Measurements from ENCODE around the gene MANSC1. TPM values are rescaled to one million over a fixed set of nuclear protein-coding genes. Genes with fewer than 3 reads are reported as not detected.

MANSC1 gene
- polyA plus RNA-seq, 1 donor (not counting 4 experiments of a cell fraction or from before 2014, with no cell fraction given), result 1.6 TPM

DNA sequence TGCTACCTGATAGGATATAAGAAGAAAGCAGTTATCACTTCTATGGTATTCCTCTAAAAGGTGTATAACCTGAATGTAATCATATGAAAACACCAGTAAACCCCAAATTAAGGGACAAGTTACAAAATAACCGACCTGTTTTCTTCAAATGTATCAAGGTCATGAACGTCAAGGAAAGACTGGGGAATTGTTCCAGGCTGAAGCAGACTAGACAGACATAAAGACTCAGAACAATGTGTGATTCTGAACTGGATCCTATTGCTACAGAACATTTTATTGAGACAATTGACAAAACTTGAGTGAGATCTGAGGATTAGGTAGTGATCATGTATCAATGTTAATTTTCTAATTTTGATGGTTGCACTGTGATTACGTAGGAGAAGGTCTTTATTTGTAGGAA is 67.8 kb downstream of the MANSC1 start:
- H3K27me3 ChIP-seq (ENCODE audit: control insufficient read depth, extremely low read depth, insufficient read depth, low read length), result no peaks in the 10 kb centered on the region
- peaks cover 9% of the 10 kb centered on the region for H3K4me1 ChIP-seq (ENCODE audit: control insufficient read depth, extremely low read depth, insufficient read depth, low read length)
- H4K20me1 ChIP-seq (ENCODE audit: control insufficient read depth, extremely low read depth, insufficient read depth, low read length), result no peaks in the 10 kb centered on the region
- no peak for DNase-seq (ENCODE audit: low read depth, low spot score)
- H3K36me3 ChIP-seq (ENCODE audit: control insufficient read depth in 2 of 2, extremely low read depth in 1 of 2, insufficient read depth in 2 of 2, low read length in 2 of 2), result no peaks in the 10 kb centered on the region
- TF ChIP-seq, protein P1, sequence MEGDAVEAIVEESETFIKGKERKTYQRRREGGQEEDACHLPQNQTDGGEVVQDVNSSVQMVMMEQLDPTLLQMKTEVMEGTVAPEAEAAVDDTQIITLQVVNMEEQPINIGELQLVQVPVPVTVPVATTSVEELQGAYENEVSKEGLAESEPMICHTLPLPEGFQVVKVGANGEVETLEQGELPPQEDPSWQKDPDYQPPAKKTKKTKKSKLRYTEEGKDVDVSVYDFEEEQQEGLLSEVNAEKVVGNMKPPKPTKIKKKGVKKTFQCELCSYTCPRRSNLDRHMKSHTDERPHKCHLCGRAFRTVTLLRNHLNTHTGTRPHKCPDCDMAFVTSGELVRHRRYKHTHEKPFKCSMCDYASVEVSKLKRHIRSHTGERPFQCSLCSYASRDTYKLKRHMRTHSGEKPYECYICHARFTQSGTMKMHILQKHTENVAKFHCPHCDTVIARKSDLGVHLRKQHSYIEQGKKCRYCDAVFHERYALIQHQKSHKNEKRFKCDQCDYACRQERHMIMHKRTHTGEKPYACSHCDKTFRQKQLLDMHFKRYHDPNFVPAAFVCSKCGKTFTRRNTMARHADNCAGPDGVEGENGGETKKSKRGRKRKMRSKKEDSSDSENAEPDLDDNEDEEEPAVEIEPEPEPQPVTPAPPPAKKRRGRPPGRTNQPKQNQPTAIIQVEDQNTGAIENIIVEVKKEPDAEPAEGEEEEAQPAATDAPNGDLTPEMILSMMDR (optimal IDR thresholded peaks at IDR 0.05 in 1 of 3, IDR thresholded peaks at IDR 0.05 in 1 of 3, conservative IDR thresholded peaks at IDR 0.05 in 1 of 3; ENCODE audit: extremely low read depth in 1 of 3, insufficient read depth in 2 of 3, low read length in 3 of 3), result no peak
- TF ChIP-seq EZH2 (IDR thresholded peaks at IDR 0.05; ENCODE audit: low read length), result no peak
- no peak overlapping the region for H3K4me3 ChIP-seq (ENCODE audit: control insufficient read depth in 2 of 3, extremely low read depth in 1 of 3, insufficient read depth in 2 of 3, low read depth in 1 of 3, low read length in 3 of 3)
- no peak overlapping the region for H3K4me2 ChIP-seq (ENCODE audit: control insufficient read depth, extremely low read depth, insufficient read depth, low read depth, low read length)
- H3K9me3 ChIP-seq (ENCODE audit: control insufficient read depth, low read depth, low read length), result no peaks in the 10 kb centered on the region
- peak; percentile 56 for FAIRE-seq
- dilution Hi-C loops (cut with MboI; ENCODE audit: extremely low pct_ligation_motif_present, low sequenced_read_pairs), result no loop called here
- no peak overlapping the region for H3K27ac ChIP-seq (ENCODE audit: control insufficient read depth, insufficient read depth, low read length)
- H3K79me2 ChIP-seq (ENCODE audit: control insufficient read depth, insufficient read depth, low read length), result no peaks in the 10 kb centered on the region
- no peak overlapping the region for H2AFZ ChIP-seq (ENCODE audit: control insufficient read depth, low read length)
- no peak overlapping the region for H3K9ac ChIP-seq (ENCODE audit: control insufficient read depth, extremely low read depth, insufficient read depth, low read length)
- no peaks in the 10 kb centered on the region for H3K9me1 ChIP-seq (ENCODE audit: control insufficient read depth, extremely low read depth, insufficient read depth, low read length)

DNA sequence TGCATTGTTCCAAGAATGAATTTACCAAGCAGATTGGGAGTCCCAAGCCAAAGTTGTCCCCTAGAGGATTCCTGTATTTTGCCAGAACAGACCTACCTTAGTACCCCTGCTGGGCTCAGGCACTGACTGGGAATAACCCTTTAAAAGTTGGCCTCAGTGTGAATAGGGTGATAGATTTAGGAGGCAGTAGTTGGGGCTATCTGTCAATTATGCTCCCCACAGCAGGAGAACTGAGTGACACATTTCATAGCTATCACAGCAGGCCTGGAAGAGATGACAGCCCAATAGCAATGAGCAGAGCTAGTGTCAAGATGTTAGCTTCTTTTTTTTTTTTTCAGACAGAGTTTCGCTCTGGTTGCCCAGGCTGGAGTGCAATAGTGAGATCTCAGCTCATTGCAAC is 68.9 kb downstream of the MANSC1 start:
- no peaks in the 10 kb centered on the region for H3K9me1 ChIP-seq (ENCODE audit: control insufficient read depth, extremely low read depth, insufficient read depth, low read length)
- H3K9me3 ChIP-seq (ENCODE audit: control insufficient read depth, low read depth, low read length), result no peaks in the 10 kb centered on the region
- H3K27ac ChIP-seq (ENCODE audit: control insufficient read depth, insufficient read depth, low read length), result no peak overlapping the region
- FAIRE-seq (no peak), DNase-seq (ENCODE audit: low read depth, low spot score) (no peak)
- no peak overlapping the region for H3K4me3 ChIP-seq (ENCODE audit: control insufficient read depth in 2 of 3, extremely low read depth in 1 of 3, insufficient read depth in 2 of 3, low read depth in 1 of 3, low read length in 3 of 3)
- H3K79me2 ChIP-seq (ENCODE audit: control insufficient read depth, insufficient read depth, low read length), result no peaks in the 10 kb centered on the region
- dilution Hi-C loops (cut with MboI; ENCODE audit: extremely low pct_ligation_motif_present, low sequenced_read_pairs), result no loop called here
- no peaks in the 10 kb centered on the region for H3K27me3 ChIP-seq (ENCODE audit: control insufficient read depth, extremely low read depth, insufficient read depth, low read length)
- no peak overlapping the region for H2AFZ ChIP-seq (ENCODE audit: control insufficient read depth, low read length)
- peaks cover 9% of the 10 kb centered on the region for H3K4me1 ChIP-seq (ENCODE audit: control insufficient read depth, extremely low read depth, insufficient read depth, low read length)
- H3K9ac ChIP-seq (ENCODE audit: control insufficient read depth, extremely low read depth, insufficient read depth, low read length), result no peak overlapping the region
- TF ChIP-seq, protein P1 (optimal IDR thresholded peaks at IDR 0.05 in 1 of 3, IDR thresholded peaks at IDR 0.05 in 1 of 3, conservative IDR thresholded peaks at IDR 0.05 in 1 of 3; ENCODE audit: extremely low read depth in 1 of 3, insufficient read depth in 2 of 3, low read length in 3 of 3), result no peak
- TF ChIP-seq EZH2 (IDR thresholded peaks at IDR 0.05; ENCODE audit: low read length), result no peak
- no peaks in the 10 kb centered on the region for H4K20me1 ChIP-seq (ENCODE audit: control insufficient read depth, extremely low read depth, insufficient read depth, low read length)
- H3K4me2 ChIP-seq (ENCODE audit: control insufficient read depth, extremely low read depth, insufficient read depth, low read depth, low read length), result no peak overlapping the region
- no peaks in the 10 kb centered on the region for H3K36me3 ChIP-seq (ENCODE audit: control insufficient read depth in 2 of 2, extremely low read depth in 1 of 2, insufficient read depth in 2 of 2, low read length in 2 of 2)
